Measurements from ENCODE around the gene GM2A.
A peak's percentile ranks its signal among the peaks of the same experiment; 100 is the strongest.

GM2A gene

GRCh38 chr5:151259931-151260330 is 6.9 kb downstream of the GM2A start (continued):
- TF ChIP-seq POU6F1 (CRISPR knock-in tag; IDR thresholded peaks at IDR 0.05; ENCODE audit: borderline replicate concordance, low read depth) = no peak
- TF ChIP-seq ZNF565 (CRISPR knock-in tag; conservative IDR thresholded peaks at IDR 0.05; ENCODE audit: low read depth) = no peak
- no peak for TF ChIP-seq ZFP3 (CRISPR knock-in tag; IDR thresholded peaks at IDR 0.05)

GRCh38 chr5:151262532-151262931 is 9.5 kb downstream of the GM2A start:
- no peak for TF ChIP-seq PPARA (CRISPR knock-in tag; IDR thresholded peaks at IDR 0.05; ENCODE audit: borderline replicate concordance)
- TF ChIP-seq ZFP3 (CRISPR knock-in tag; IDR thresholded peaks at IDR 0.05) = no peak
- TF ChIP-seq ESRRG (CRISPR knock-in tag; IDR thresholded peaks at IDR 0.05) = no peak
- TF ChIP-seq ARNTL (CRISPR knock-in tag; IDR thresholded peaks at IDR 0.05; ENCODE audit: borderline replicate concordance, low read depth) = no peak
- no peak for TF ChIP-seq TCF4 (CRISPR knock-in tag; IDR thresholded peaks at IDR 0.05; ENCODE audit: borderline replicate concordance)
- TF ChIP-seq ZNF565 (CRISPR knock-in tag; conservative IDR thresholded peaks at IDR 0.05; ENCODE audit: low read depth) = no peak
- TF ChIP-seq ZNF70 (CRISPR knock-in tag; IDR thresholded peaks at IDR 0.05) = no peak
- TF ChIP-seq RARB (CRISPR knock-in tag; IDR thresholded peaks at IDR 0.05) = no peak
- no peak for TF ChIP-seq OSR1 (CRISPR knock-in tag; IDR thresholded peaks at IDR 0.05)
- no peak for TF ChIP-seq ISL1 (CRISPR knock-in tag; IDR thresholded peaks at IDR 0.05)
- TF ChIP-seq BACH2 (CRISPR knock-in tag; IDR thresholded peaks at IDR 0.05; ENCODE audit: borderline replicate concordance) = no peak
- no peak for TF ChIP-seq ZC3H10 (CRISPR knock-in tag; IDR thresholded peaks at IDR 0.05)
- no peak for TF ChIP-seq ZFP30 (CRISPR knock-in tag; IDR thresholded peaks at IDR 0.05)
- TF ChIP-seq ZNF8 (CRISPR knock-in tag; IDR thresholded peaks at IDR 0.05) = no peak
- TF ChIP-seq TOX (CRISPR knock-in tag; IDR thresholded peaks at IDR 0.05; ENCODE audit: borderline replicate concordance) = no peak
- no peak for TF ChIP-seq GLIS3 (CRISPR knock-in tag; IDR thresholded peaks at IDR 0.05)
- no peak for TF ChIP-seq TSHZ2 (CRISPR knock-in tag; IDR thresholded peaks at IDR 0.05)
- no peak for TF ChIP-seq CREB5 (CRISPR knock-in tag; IDR thresholded peaks at IDR 0.05; ENCODE audit: low read depth)
- ATAC-seq = no peak

GRCh38 chr5:151264113-151264512 is 11.1 kb downstream of the GM2A start:
- peak; percentile 26; the same call in 2 of the 3 replicates for ATAC-seq
- TF ChIP-seq CSDC2 (CRISPR knock-in tag; IDR thresholded peaks at IDR 0.05) (no peak), PATZ1 (CRISPR knock-in tag; IDR thresholded peaks at IDR 0.05; ENCODE audit: borderline replicate concordance) (no peak), OSR1 (CRISPR knock-in tag; IDR thresholded peaks at IDR 0.05) (no peak), ISL1 (CRISPR knock-in tag; IDR thresholded peaks at IDR 0.05) (no peak), ZFP3 (CRISPR knock-in tag; IDR thresholded peaks at IDR 0.05) (no peak), ZFP30 (CRISPR knock-in tag; IDR thresholded peaks at IDR 0.05) (no peak), ZNF565 (CRISPR knock-in tag; conservative IDR thresholded peaks at IDR 0.05; ENCODE audit: low read depth) (no peak), TSHZ2 (CRISPR knock-in tag; IDR thresholded peaks at IDR 0.05) (no peak), CSRNP3 (CRISPR knock-in tag; IDR thresholded peaks at IDR 0.05) (no peak), POU6F1 (CRISPR knock-in tag; IDR thresholded peaks at IDR 0.05; ENCODE audit: borderline replicate concordance, low read depth) (no peak), BACH2 (CRISPR knock-in tag; IDR thresholded peaks at IDR 0.05; ENCODE audit: borderline replicate concordance) (no peak), CREB5 (CRISPR knock-in tag; IDR thresholded peaks at IDR 0.05; ENCODE audit: low read depth) (no peak), TCF4 (CRISPR knock-in tag; IDR thresholded peaks at IDR 0.05; ENCODE audit: borderline replicate concordance) (no peak), PPARA (CRISPR knock-in tag; IDR thresholded peaks at IDR 0.05; ENCODE audit: borderline replicate concordance) (no peak), GLIS3 (CRISPR knock-in tag; IDR thresholded peaks at IDR 0.05) (no peak)
